GM19043 (cell line): ENCODE results near the gene TMEM163.
"Not testable (repeated sequence)": the region's sequence is repeated elsewhere in the genome, so short reads cannot be mapped to it uniquely, and the experiment has no call there.

Source experiments
- ATAC-seq: cut with Tn5 transposase; IDR thresholded peaks from one replicate; pipeline ENCODE4 v1.9.1; 2021; ENCODE audit warnings: low read depth; ENCODE audit not compliant: unreplicated experiment

Gene TMEM163

GRCh38 chr2:134499307-134499926, 219.4 kb downstream of the TMEM163 start:
- no peak for ATAC-seq

- ATAC-seq = no peak
Measured at GRCh38 chr2:134498654-134499053, 220.1 kb downstream of the TMEM163 start.

DNA sequence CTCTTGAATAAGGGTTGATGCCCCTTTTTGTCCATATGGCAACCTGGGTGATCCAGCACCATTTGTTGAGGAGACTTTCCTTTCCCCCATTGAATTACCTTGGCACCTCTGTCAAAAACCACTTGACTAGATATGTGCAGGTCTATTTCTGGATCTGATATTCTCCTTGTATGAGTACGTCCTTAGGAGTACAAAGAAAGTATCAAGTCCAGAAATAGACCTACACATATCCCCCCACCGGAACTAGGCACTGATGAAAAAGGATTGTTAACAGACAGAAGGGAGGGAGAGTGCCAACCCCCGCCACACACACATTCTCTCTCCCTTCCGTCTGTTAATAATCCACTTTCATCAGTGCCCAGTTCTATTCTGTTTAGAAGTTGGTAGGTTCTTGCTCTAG, 225.0 kb downstream of the TMEM163 start:
- ATAC-seq = no peak

GRCh38 chr2:134491771-134492441, 226.9 kb downstream of the TMEM163 start:
- no peak for ATAC-seq

GRCh38 chr2:134491022-134491421, 227.8 kb downstream of the TMEM163 start:
- ATAC-seq = no peak

DNA sequence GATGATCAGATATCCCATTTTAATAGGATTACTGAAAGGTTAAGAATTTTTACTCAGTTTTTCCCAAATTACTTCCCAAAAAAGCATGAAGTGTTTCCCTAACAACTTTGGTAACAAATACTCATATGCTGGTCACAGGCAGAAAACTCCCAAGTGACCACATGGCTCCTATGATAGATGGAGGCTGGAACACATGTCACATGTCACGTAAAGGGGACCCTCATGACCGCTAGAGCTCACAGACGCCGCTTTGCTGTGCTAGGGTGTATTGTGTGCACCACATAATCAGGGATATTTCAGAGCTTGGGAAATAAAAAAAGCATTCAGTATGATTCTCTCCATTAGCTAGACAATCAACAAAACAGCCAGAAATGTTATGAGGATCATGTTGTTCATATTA, 228.2 kb downstream of the TMEM163 start:
- ATAC-seq = no peak

DNA sequence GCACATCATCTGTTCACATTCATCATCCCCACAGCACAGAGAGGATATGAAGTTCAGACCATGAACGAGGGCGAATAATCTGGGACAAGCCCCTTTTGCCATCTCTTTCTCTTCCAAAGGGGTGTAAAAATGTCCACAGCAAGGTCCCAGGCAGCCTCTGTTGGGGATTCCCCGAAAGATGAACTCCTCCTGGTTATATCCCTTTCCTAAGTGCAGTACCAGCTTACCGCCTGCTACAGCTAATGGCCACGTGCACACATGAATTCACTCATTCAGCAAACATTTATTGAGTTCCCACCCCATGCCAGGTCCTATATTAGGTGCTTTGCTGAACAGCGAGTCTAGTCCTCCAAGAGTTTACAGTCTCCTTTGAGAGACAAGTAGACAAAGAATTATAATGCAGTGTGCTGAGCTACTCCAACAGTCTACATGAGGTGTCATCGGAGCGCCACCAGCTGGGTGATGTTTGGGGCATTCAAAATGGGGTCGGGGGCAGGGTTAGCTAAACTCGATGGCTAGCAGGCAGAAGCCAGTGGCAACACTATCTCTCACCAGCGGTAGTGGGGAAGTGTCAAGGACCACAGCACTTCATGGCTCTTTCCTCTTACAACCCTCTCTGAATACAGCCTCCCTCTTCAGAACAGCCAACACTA, 228.9 kb downstream of the TMEM163 start:
- no peak for ATAC-seq

DNA sequence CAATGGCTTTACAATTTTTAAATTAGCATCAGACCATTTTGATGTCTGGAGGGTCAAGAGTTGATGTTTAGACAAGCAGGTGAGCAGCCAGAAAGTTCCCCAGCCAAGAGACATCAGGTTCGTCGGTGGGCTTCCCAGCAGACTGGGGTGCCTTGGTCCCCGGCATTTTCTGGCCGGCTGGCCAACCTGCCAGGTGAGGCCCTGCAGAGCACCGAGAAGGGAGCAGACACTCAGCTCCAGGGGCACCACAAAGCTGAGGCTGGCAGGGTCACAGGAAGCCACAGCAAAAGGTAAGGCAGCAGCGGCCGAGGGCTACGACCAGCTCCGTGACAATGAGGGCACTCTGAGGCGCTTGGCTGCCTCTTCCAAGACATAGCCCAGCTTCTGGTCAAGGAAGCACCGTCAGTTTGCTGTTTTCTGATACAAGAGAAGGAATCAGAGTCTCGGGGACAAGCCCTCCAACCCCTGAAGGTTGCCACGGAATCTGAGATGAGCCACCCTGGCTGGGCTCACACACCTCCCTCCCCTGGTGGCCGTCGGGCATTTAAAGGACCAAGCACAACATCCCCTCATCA, 235.9 kb downstream of the TMEM163 start:
- no peak for ATAC-seq

- no peak for ATAC-seq
Measured at GRCh38 chr2:134482131-134482723, 236.6 kb downstream of the TMEM163 start.

DNA sequence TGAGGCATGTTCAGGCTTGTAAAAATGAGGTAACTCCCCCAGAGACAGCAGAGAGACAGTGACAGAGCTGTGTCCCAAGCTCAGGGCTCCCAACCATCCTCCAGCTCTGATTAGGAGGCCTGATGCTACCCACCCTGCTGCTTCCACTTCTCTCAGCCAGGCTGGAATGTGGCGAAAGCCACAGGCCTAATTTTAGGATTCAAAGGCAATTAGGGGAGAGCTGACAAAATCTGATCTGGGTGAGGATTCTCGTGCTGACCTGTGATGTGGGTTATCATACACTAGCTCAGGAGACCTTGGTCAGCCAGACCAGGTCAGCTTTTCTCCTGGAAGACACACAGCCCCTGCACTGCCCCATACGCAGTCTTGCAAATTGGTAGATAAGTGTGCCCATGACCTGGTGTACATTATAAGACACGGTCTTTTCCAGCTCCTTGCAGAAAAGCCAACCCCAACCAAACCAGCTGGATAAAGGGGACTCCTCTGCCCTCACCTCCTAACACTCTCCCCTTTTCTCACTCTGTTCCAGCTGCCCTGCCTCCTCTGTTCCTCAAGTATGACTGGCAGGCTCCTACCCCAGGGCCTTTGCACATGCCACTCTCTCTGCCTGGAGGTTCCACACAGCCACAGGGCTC, 239.0 kb downstream of the TMEM163 start:
- ATAC-seq = no peak

- not testable (repeated sequence) for ATAC-seq
Measured at GRCh38 chr2:134476982-134477381, 241.8 kb downstream of the TMEM163 start.

- no peak for ATAC-seq
Measured at GRCh38 chr2:134470561-134471168, 248.1 kb downstream of the TMEM163 start.

DNA sequence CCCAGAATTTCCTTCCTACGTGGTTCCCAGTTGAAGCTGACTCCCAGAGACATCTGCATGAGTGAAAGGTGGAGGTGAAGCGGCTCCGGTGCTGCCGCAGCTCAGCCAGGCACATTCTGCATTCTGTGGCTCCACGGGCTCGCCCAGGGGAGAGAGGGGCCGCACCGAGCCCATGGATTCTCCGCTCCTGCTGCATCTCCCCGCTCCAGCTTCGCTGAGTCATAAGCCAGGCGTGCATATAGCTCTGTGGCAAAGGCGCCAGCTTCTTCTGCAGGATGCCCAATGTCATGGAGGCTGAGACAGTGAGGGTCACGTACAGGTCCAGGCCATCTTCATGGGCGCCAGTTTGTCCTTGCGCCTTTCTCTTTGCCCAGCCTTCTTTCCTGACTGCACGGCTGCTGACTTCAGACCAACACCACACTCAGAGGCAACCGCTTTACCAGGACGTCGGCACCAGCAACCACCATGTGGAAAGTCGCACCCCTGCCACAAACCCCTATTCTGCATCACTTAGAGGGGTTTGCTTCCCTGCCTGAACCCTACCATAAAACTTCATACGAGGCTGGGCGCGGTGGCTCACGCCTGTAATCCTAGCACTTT, 249.2 kb downstream of the TMEM163 start:
- ATAC-seq = no peak

DNA sequence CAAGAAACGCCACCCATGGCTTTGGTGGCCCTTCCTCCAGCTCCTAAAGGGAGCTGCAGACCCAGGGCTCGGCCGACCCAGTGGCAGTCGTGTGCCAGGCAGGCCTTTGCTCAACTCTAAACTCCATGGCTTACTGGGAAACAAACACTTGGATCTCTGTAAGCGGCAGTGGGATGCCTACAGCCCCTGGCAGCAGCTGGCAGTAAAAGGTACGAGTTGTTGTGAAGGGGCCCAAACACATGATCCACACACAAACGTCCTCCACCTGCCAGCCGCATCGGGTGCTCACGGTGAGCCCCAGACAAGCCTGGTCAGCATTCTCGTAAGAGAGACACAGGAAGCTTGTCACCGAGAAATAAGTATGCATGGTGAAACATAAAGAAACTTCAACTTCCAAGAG, 250.0 kb downstream of the TMEM163 start:
- ATAC-seq = no peak

DNA sequence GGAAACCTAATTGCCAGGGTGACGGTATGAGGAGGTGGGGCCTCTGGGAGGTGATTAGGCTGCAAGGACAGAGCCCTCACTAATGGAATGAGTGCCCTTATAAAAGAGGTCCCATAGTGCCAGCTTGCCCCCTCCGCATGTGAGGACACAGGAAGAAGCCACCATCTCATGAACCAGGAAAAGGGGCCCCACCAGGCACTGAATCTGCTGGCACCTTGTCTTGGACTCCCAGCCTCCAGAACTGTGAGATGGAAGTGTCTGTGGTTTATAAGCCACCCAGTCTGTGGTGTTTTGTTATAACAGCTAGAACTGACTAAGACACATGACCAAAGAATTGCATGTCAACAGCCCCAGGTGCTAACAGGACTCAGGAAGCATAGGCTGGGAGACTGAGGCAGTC, 250.6 kb downstream of the TMEM163 start:
- ATAC-seq = no peak

DNA sequence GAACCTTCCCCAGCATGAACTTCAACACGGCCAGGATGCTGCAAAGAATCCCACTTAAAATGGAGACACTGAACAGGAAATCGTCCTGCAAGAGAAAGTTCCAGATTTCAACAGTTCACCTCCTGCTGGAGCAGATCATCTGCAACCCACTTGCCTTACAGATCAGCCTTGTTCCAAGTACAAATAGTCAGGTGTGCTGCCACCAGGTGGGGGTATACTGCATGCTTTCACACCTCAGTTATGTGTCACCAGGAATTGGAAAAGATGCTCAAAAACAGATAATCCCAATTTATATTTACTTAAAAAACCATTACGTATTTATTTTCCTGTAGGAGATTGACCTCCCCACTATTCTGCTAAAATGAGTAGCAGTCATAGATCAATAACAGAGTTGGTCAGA, 252.7 kb downstream of the TMEM163 start:
- no peak for ATAC-seq

- ATAC-seq = no peak
Measured at GRCh38 chr2:134465228-134466105, 253.3 kb downstream of the TMEM163 start.

GRCh38 chr2:134463699-134464022, 255.1 kb downstream of the TMEM163 start:
- ATAC-seq = no peak
